ENCODE measurements around the gene NME9.

The NME9 gene

GRCh38 chr3:138336454-138336999, 6.9 kb upstream of the NME9 start:
- Mint-ChIP-seq H3K36me3 (ENCODE audit: low read depth) (no peaks in the 10 kb centered on the region), H3K9me3 (no peaks in the 10 kb centered on the region), H3K4me3 (no peak overlapping the region), H3K27ac (no peak overlapping the region), H3K27me3 (ENCODE audit: low read depth) (peaks cover 20% of the 10 kb centered on the region), H3K4me1 (peaks cover 32% of the 10 kb centered on the region)
- no peak for TF ChIP-seq CTCF (IDR thresholded peaks at IDR 0.05; ENCODE audit: unreplicated experiment in 3 of 3)

GRCh38 chr3:138334608-138335007, 5.0 kb upstream of the NME9 start:
- H3K27ac Mint-ChIP-seq, result no peak overlapping the region
- H3K36me3 Mint-ChIP-seq (ENCODE audit: low read depth), result no peaks in the 10 kb centered on the region
- no peaks in the 10 kb centered on the region for H3K9me3 Mint-ChIP-seq
- TF ChIP-seq CTCF (IDR thresholded peaks at IDR 0.05; ENCODE audit: unreplicated experiment in 3 of 3), result no peak
- peaks cover 20% of the 10 kb centered on the region for H3K27me3 Mint-ChIP-seq (ENCODE audit: low read depth)
- H3K4me1 Mint-ChIP-seq, result peaks cover 37% of the 10 kb centered on the region
- no peak overlapping the region for H3K4me3 Mint-ChIP-seq

GRCh38 chr3:138332472-138333073, 2.9 kb upstream of the NME9 start:
- H3K9me3 Mint-ChIP-seq, result no peaks in the 10 kb centered on the region
- H3K36me3 Mint-ChIP-seq (ENCODE audit: low read depth), result no peaks in the 10 kb centered on the region
- peak overlapping the region in 1 of 3 experiments; percentile 17 for H3K27ac Mint-ChIP-seq
- TF ChIP-seq CTCF (IDR thresholded peaks at IDR 0.05; ENCODE audit: unreplicated experiment in 3 of 3), result peak; percentile 65 to 67 (median 67)
- peak overlapping the region in 2 of 3 experiments; percentile 35 to 57 for H3K4me3 Mint-ChIP-seq
- H3K27me3 Mint-ChIP-seq (ENCODE audit: low read depth), result peaks cover 29% of the 10 kb centered on the region
- peaks cover 27% of the 10 kb centered on the region for H3K4me1 Mint-ChIP-seq

- no peaks in the 10 kb centered on the region for H3K36me3 Mint-ChIP-seq (ENCODE audit: low read depth)
- no peaks in the 10 kb centered on the region for H3K9me3 Mint-ChIP-seq
- peaks cover 24% of the 10 kb centered on the region for H3K4me1 Mint-ChIP-seq
- H3K4me3 Mint-ChIP-seq, result peak overlapping the region in 2 of 3 experiments; percentile 57 to 62
- H3K27me3 Mint-ChIP-seq (ENCODE audit: low read depth), result peaks cover 26% of the 10 kb centered on the region
- no peak overlapping the region for H3K27ac Mint-ChIP-seq
- peak; percentile 16 to 27 (median 25) for TF ChIP-seq CTCF (IDR thresholded peaks at IDR 0.05; ENCODE audit: unreplicated experiment in 3 of 3)
These were observed 1.7 kb upstream of the NME9 start for GRCh38 chr3:138331143-138331894.

GRCh38 chr3:138329984-138330293, 288 bp upstream of the NME9 start:
- Mint-ChIP-seq H3K27me3 (ENCODE audit: low read depth) (peaks cover 26% of the 10 kb centered on the region), H3K9me3 (no peaks in the 10 kb centered on the region), H3K27ac (peak overlapping the region in 2 of 3 experiments; percentile 18 to 60), H3K4me3 (peak overlapping the region; percentile 93 to 95 (median 94)), H3K4me1 (peaks cover 26% of the 10 kb centered on the region), H3K36me3 (ENCODE audit: low read depth) (no peaks in the 10 kb centered on the region)
- TF ChIP-seq CTCF (IDR thresholded peaks at IDR 0.05; ENCODE audit: unreplicated experiment in 3 of 3), result no peak

All from nephron (organoid).